Hematopoietic multipotent progenitor cell (in vitro differentiated cells): ENCODE data around the gene DNAJB5. TPM values are rescaled to one million over a fixed set of nuclear protein-coding genes. Genes with fewer than 3 reads are reported as not detected.

ENCODE experiments used
- DNase-seq, 3 donors: peaks; one replicate each; pipeline ENCODE4 v3.0.0-alpha.2; 2011 to 2015; ENCODE audit warnings: low read depth in 2 of 3, low spot score in 2 of 3
- total RNA-seq: library from RNA; depleted of rRNA; stranded (reverse); fragments of >200 nt; gene quantifications from one replicate; pipeline ENCODE4 v1.2.3, GENCODE V29; 2012

DNAJB5 gene
- total RNA-seq, 1 donor: 3.0 TPM

- DNase-seq: peak in 1 of 3 donors; percentile 45
Measured at GRCh38 chr9:34983209-34983608, 6.3 kb upstream of the DNAJB5 start.

- peak in 2 of 3 donors; percentile 60 to 77 for DNase-seq
Measured at GRCh38 chr9:34984049-34984448, 5.5 kb upstream of the DNAJB5 start.

- DNase-seq: peak in 2 of 3 donors; percentile 56 to 57
Measured at GRCh38 chr9:34985311-34985899, 4.1 kb upstream of the DNAJB5 start.

- DNase-seq: peak; percentile 42 to 89 (median 84)
Measured at GRCh38 chr9:34986540-34987047, 3.0 kb upstream of the DNAJB5 start.

- no peak for DNase-seq
Measured at GRCh38 chr9:34987160-34987901, 2.2 kb upstream of the DNAJB5 start.

- DNase-seq: peak in 1 of 3 donors; percentile 43
Measured at GRCh38 chr9:34988218-34989002, 1.1 kb upstream of the DNAJB5 start.

- DNase-seq: peak in 2 of 3 donors; percentile 45 to 61
Measured at GRCh38 chr9:34989946-34990635, 546 bp downstream of the DNAJB5 start.

GRCh38 chr9:34990908-34991606, 1.5 kb downstream of the DNAJB5 start:
- no peak for DNase-seq

GRCh38 chr9:34991607-34992375, 2.2 kb downstream of the DNAJB5 start:
- peak in 1 of 3 donors; percentile 28 for DNase-seq

- peak in 2 of 3 donors; percentile 55 to 64 for DNase-seq
Measured at GRCh38 chr9:34992376-34992951, 2.9 kb downstream of the DNAJB5 start.

GRCh38 chr9:34993502-34994259, 4.1 kb downstream of the DNAJB5 start:
- DNase-seq: no peak

- no peak for DNase-seq
Measured at GRCh38 chr9:34994260-34994899, 4.8 kb downstream of the DNAJB5 start.

GRCh38 chr9:34994900-34995669, 5.5 kb downstream of the DNAJB5 start:
- no peak for DNase-seq

- no peak for DNase-seq
Measured at GRCh38 chr9:34995670-34996060, 6.1 kb downstream of the DNAJB5 start.

- DNase-seq: no peak
Measured at GRCh38 chr9:34996181-34996904, 6.8 kb downstream of the DNAJB5 start.

- no peak for DNase-seq
Measured at GRCh38 chr9:34996905-34997279, 7.3 kb downstream of the DNAJB5 start.
